PC-9 (cell line): ENCODE results near the gene FST.

ENCODE experiments used
- EZH2 ChIP-seq: fragments of 200-600 bp; sonication (generic); IDR thresholded peaks from 2 replicates; pipeline ENCODE4 v1.8.0; 2017; ENCODE audit warnings: antibody characterized with exemption, low read depth
- TF ChIP-seq, protein P1 (sequence below): fragments of 200-600 bp; sonication (generic); conservative IDR thresholded peaks from 2 replicates; pipeline ENCODE4 v1.6.1; 2017; ENCODE audit warnings: mixed run types, antibody characterized with exemption, mild to moderate bottlenecking, moderate library complexity

DNA sequence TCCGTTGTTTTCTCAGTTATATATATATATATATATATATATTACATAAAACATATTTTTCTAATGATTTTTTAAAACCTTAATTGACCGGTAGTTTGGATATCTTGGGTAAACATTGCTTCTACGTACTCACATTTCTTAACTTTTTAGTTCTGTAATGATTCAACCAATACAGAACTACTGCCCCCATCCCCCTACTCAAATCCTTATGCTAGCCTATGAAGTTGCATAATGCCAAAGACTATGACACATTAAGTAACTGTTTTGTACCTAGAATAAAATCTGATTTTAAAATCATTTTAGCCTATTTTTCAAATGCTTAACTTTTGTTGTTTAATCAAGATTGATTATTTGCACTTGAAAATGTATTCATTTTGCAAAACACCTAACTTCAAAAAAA is 4.4 kb upstream of the FST start:
- TF ChIP-seq, protein P1, sequence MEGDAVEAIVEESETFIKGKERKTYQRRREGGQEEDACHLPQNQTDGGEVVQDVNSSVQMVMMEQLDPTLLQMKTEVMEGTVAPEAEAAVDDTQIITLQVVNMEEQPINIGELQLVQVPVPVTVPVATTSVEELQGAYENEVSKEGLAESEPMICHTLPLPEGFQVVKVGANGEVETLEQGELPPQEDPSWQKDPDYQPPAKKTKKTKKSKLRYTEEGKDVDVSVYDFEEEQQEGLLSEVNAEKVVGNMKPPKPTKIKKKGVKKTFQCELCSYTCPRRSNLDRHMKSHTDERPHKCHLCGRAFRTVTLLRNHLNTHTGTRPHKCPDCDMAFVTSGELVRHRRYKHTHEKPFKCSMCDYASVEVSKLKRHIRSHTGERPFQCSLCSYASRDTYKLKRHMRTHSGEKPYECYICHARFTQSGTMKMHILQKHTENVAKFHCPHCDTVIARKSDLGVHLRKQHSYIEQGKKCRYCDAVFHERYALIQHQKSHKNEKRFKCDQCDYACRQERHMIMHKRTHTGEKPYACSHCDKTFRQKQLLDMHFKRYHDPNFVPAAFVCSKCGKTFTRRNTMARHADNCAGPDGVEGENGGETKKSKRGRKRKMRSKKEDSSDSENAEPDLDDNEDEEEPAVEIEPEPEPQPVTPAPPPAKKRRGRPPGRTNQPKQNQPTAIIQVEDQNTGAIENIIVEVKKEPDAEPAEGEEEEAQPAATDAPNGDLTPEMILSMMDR = no peak
- TF ChIP-seq EZH2 = no peak
